GM03348 (cell line): ENCODE data around the gene DGKZ.

Experiments
- DNase-seq: peaks from one replicate; pipeline ENCODE4 v3.0.0; 2012; ENCODE audit warnings: low spot score

Gene DGKZ

DNA sequence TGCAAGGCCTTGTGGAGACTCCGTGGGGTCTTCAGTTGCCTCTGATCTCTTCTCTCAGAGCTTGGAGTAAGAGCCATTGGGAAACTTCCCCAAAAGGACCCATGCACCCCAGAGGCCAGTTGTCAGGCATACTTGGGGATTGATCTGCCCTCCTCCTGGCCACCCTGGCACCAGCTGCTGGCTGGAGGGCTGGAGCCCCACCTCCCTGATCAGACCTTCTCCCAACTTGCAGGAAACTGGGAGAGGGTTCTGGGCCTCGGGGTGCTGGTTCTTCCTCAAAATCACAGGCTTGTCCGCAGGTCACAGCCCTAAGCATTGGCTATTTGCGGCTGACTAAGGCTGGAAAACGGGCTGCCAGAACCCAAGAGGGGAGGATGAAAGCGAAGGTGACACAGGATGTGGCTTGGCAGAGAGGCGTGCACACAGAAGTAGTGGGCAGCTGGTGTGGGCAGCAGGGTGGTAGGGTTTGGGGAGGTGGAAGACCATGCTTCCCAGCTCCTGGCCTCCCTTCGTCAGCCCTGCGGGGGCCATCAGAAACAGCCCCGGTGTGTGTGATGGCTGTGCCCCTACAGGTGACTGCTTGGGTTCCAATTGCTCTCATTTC, 1.3 kb upstream of the DGKZ start:
- DNase-seq = no peak

DNA sequence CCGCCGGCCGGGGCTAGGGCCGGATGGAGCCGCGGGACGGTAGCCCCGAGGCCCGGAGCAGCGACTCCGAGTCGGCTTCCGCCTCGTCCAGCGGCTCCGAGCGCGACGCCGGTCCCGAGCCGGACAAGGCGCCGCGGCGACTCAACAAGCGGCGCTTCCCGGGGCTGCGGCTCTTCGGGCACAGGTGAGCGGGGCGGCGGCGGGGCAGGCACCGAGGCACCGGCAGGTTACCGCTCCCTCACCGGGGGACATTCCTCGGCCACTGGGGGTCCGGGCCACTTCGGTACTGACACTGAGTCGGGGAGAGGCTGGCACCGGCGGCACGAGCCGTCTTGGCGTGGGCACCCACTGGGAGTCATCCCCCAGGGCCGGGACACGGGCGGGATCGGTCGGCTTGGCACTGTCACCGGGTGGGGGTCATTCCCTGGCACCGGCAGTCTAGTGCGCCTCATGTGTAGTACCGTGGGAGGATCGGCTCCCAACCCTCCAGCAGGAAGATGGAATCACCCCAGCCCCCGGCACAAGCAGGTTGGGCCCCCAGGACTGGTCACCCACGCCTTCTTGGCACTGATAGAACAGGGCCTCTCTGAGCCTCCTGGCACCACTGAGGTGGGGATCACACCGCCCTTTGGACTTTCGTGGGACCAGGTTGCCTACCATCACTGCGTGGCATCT, 511 bp downstream of the DGKZ start:
- peak; percentile 49 for DNase-seq

DNA sequence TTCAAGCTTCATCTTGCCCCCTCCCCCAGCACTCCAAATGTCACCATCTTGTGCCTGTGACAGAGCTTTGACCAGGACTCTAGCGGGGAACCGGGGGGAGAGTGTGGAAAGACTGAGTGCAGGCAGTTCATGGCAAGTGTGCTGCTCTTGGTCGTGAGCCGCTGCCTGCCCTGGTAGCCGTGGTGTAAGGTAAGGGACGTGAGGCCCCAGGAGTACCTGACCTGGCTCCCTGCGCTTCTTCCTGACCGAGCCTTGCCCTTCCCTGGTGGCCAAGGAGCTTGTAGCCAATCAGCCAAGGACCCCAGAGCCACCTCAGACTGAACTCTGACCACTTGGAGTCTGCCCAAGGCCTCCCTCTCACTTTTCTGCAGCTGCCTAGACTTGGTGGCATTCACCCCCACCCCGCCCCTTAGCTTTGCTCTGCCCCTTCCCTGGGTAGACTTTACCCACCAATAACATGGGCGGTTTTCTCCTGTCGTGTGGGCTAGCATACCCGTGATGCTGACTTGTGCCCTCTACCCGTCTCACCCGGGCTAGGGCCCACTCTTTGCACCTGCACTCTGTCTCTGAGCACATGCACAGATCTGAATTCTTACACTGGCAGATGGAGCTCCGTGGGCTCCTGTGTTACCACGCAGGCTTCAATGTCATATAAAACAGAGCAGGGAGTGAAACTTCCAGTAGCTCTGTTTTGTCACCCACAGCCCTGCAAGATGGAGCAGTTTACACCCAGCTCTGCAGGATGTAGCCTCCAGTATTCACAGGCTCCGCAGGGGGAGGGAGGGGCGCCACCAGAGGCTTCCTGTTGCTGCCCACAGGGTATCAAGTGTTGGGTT, 1.5 kb downstream of the DGKZ start:
- no peak for DNase-seq

DNA sequence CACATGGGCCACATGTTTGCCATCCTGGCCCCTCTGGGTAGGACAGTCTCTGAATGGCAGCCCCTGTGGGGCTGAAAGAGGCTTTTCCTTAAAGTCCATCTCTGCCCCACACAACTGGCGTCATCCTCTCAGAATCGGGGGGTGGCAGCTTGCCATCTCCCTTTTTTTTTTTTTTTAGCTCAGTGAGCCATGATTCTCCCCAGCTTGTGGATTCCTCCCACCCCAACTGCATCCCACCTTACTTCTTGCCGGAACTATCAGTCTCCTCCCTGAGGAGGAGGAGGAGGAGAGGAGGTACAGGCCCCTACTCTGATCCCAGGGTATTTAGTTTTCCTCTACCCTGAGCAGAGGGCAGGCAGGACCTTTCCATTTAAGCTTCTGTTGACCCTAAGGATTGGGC, 3.4 kb downstream of the DGKZ start:
- no peak for DNase-seq

DNA sequence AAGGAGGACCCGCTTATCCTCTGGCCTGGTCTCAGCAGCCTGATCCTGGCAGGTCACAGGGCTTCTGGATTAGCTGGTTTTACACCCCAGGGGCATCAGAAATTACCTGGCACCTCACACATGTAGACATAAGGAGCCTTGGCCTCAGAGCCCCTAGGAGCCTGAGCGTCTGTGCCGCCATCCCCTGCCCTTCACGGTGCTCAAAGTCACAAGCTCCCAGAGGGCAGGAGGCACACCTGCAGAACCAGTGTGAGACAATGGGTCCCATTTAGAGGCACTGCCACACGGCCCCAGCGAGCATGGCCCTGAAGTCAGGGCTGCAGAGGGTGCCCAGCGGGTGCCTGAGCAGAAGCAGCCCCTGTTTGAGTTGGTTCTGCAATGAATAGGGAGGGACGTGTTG, 3.9 kb downstream of the DGKZ start:
- DNase-seq = no peak

DNA sequence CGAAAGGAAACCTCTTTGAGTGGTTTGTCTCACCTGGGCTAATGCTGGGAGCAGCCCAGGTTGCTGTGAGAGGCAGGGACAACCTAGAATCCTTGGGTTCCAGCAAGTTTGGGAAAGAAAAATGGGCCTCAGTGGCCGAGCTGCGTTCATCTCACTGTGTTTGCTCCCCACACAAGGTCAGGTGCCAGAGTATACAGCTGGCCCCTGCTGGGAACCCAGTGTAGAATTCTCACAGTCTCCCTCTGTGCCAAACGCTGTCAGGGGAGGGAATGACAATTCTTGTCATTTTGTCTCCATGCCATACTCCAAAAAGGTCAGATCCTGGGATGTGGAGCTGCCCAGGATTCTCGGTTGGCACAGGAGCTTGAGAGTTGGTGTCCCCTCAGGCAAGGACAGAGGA, 4.3 kb downstream of the DGKZ start:
- DNase-seq = no peak

DNA sequence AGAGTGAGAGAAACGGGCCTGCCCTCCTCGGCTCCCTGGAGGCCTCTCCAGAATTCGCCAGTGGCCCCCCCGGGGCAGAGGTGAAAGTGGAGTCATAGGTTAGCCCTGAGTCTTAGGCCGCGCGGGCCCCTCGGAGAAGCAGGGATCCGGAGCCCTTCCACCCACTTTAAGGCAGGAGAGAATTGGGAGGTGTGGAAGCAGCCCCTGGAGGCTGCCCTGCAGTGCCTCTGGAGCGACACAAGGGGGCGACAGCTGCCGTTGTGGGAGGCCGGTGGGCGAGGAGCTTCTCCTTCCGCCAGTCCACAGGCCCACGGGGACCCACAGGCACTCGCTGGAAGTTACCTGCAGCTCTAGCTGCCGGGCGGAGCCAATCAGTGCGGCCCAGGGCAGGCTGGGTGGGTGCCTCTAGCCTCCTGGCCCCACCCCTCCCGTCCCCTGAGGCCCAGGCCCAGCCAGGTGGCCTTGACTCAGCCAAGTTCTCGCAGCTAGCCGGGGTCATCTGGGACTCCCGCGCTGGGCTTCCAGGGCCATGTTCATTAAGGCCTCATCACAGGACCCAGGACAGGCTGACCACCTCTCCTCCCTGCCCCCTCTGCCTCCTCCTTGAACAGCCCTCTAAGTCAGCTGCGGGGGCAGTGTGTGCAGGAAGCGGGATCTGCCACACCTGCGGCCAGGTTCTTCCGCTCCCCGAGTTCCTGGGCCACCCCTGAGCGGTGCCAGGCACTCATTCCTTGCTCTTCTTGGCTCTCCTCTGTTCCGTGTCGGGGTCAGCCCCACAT, 5.0 kb downstream of the DGKZ start:
- peak; percentile 73 for DNase-seq

DNA sequence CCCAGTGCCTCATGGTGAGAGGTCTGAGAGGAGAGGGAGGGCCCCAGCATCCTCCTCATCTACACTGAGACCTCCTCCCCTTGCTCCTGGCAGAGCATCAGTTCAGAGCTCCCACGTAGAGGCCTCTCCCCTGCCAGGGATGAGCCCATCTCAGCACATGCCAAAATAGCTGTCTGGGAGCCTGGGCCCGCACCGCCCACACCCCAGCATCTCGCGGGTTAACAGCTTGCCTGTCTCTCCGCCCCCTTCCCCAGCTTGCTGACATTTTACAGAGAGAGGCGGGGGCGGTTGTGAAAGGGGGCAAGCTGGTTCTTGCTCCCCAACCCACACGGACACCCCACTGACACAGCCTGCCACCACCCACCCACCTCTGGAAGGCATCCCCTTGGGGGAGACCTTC, 6.4 kb downstream of the DGKZ start:
- DNase-seq = peak; percentile 42

DNA sequence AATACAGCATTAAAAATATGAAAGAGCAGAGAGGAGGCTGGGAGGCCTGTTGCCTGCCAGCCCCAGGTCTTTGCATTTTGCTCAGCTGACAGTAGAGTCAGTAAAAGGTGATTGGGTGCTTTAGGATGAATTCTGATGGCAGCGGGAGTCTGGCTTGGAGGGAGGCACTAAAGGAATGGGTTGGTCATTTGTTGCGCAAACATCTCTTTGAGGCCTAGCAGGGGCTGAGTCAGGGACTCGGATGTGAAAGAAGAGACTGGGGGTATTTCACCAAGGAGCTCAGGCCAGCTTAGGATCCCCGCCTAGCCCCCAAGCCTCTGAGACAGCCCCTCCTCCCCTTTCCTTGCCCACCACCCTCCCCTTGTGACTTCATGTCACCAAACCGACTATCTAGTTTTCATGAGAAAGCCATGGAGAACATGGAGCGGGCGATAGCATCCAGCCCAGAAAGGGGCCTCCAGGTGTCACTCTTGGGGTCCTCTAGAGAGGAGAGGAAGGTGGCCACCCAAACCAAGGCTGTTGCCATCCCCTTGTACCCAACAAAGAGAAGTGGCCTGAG, 9.7 kb downstream of the DGKZ start:
- peak; percentile 45 for DNase-seq

DNA sequence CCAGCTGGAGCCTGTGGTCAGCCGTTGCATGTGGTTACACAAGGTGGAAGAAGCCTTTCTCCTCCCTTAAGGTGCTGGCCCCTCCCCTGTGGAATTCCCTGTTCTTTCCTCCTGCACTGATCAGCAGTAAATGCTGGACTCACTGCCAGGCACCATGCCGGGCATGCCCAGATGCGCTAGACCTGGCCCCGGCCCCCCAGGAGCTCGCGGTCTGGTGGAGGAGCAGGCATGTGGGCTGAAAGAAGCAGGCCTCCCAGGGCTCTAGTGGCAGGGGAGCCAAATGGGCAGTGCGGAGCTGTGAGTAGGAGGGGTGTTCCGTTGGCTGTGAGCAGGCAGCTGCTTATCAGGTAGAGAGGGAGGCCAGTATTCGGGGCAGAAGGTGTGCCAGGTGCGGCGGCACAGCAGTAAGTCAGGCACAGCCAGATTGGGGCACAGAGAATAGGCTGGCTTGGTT, 10.2 kb downstream of the DGKZ start:
- no peak for DNase-seq

DNA sequence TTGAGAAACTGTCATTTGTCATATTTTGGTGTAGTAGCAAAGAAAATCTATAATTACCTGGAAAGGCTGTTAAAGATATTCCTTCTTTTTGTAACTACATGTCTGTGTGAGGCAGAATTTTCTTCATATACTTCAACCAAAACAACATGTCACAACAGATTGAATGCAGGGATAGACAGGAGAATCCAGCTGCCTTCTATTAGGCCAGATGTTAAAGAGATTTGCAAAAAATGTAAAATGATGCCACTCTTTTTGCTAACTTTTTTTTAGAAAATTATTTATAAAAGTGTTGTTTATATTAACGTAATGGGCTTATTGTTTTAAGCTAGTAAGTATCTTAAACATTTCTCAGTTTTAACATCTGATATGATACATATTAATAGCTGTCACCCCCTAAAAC, 12.7 kb downstream of the DGKZ start:
- DNase-seq = no peak

DNA sequence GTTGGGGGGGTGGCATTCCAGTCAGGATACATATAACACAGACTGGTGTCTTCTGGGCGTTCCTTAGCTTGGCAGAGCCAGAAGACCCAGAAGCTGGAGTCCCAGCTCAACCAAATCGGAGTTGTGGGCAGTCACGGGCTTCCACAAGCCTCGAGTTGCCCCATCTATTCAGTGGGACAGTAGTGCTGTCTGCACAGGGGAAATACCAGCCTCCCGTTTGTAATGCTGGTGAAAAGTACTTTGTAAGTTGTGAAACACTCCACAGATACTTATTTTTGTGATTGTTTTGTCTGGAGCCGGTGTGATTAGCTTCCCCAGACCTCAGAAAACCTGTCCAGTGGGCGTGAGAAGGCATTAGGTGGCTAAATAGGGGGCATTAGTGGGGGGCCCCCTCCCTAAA, 13.6 kb downstream of the DGKZ start:
- no peak for DNase-seq

DNA sequence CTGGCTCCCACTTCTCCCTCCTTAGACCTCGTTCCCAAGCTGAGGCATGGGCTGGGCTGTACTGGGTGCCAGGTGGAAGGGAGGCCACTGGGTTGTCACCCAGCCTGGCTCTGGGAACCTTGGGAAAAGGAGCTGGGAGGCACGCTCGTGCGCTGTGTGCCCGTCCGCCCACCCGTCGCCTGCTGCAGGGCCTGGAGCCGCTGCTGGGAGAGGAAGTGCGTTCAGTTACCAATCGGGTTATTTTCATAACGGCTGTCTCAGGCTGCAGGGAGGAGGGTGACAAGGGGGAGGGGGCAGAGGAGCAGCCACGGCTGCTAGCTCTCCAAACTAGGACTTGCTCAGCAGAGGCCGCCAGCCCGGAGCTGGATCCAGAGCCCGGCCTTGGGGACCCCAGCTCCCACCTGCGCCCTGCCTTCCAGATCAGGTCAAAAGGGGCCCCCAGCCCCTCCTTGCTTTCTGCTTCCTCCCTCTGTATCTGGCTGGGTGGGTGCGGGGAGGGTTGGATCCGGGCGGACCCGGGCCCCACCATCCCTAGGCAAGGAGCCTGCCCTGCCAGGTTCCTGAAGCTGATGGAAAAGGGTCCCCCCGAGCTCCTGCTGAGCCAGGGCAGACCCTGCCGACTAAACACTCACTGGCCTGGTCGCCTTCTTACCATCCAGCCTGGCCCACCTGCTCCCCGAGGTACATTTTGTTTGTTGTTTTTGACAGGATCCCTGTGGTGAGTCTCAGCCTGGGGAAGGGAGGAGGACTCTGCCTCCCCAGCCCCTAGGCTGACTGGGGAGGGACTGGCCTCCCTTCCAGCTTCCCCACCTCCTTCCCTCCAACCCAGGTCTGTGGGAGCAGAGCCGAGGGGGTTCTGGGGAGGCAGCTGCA, 14.3 kb downstream of the DGKZ start:
- peak; percentile 81 for DNase-seq

DNA sequence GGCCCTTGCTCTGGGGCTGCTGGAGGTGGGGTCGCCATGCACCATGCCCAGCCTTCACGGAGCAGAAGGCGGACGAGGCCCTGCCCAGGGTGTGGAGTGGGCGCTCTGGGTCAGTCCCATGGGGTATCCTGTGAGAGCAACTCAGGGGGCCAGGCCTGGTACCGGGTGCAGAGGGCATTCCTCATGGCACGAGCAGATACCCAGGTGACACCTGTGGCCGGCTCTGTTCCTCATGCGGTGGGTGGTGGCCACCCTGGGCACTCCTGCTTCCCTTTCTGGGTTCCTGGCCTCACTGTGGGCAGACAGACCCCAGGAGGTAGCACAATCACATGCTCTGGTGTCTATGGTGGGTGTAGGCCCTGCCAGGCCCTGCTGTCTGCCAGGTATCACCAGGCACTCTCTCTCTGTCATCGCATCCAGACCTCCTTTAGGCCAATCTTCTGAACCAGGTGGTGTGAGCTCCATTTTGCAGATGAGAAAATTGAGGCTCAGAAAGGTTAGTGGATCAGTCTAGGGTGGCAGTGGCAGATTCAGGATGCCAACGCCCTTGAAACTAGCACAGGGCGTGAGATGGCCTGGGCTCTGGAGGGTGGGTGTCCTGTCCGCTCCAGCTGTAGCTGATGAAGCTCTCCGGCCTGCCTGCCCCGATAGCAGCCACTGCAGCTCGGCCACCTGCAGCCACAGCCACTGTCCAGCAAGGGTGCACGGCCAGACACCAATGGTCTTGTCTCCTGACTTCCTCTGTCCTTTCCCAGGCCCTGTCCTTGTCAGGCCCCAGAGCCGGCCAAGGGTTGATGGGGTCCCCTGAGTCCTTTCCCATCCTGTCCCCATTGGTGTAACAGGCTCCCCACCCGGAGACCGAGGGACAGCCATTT, 15.1 kb downstream of the DGKZ start:
- DNase-seq = no peak

DNA sequence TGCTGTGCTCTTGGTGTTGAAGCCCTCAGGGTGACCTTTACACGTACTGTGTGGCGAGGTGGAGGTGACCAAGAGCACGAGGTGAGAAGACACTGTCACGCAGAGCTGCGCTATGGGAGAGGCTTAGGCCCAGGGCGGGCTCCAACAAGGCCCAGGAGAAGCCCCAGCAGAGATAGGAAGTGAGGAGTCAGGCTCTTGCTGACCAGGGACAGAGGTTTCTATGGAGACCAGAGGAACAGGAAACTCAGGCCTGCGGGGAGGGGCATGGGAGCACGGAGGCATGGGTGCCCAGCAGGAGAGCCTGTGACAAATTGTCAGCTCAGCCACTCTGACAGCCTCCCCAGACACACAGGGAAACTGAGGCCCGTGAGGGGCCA, 15.8 kb downstream of the DGKZ start:
- DNase-seq = no peak

DNA sequence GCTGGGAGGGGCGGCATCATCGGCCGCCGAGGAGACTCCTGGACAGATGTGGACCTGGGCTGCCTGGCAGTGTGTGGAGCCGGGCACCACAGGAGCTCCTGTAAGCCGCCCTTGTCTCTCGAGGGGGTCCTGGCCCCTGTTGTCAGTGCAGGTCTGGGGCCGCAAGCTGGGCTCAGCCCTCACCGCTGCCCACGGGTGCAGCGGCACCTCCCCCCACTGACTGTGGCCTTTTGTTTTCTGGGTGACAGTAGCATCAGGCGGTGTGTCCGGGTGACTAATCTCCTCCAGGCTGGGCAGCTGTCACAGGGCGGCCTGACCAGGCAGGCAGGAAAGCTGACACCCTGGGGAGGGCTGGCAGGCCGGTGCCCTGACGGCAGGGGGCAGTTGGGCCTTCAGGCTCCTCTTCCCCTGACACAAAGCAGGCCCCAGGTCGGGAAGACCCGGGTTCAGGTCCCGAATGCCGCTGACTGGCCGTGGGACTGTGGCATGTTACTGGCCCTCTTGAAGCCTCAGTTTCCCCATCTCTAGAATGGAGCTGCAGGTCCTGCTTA, 16.3 kb downstream of the DGKZ start:
- no peak for DNase-seq

DNA sequence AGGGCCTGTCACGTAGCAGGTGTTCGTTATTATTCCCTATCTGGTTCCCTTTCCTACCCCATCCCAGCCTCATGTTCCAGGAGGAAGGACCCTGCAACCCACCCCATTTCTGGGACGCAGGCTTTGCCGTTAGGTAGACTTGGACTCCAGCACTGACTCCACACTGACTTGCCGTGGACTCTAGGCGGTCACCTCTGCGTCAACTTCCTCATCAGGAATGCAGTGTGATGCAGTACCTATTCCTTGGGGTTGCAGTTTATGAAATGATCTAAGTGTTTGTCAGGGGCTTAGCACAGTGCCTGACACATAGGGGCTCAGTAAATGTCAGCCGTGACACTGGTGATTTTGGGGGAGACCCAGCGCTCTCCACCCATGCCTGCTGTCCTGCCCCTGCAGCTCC, 16.8 kb downstream of the DGKZ start:
- DNase-seq = no peak

DNA sequence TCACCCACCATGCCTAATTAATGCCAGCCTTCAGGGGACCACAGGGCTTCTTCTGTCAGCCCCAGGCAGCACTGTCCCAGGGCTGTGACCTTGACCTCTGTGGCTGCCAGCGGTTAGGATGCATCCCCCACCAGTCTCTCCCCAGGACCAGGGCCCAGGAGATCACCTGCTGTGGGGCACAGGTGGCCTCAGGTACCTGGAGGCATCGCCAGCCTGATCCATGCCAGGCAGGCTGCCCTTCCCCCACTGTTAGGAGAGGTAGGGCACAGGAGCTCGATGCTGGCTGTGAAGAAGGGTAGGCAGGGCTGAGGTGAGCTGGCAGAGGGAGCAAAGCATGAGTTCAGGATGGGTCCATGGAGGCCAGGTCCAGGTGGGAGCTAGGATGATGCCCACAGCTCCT, 17.5 kb downstream of the DGKZ start:
- no peak for DNase-seq

DNA sequence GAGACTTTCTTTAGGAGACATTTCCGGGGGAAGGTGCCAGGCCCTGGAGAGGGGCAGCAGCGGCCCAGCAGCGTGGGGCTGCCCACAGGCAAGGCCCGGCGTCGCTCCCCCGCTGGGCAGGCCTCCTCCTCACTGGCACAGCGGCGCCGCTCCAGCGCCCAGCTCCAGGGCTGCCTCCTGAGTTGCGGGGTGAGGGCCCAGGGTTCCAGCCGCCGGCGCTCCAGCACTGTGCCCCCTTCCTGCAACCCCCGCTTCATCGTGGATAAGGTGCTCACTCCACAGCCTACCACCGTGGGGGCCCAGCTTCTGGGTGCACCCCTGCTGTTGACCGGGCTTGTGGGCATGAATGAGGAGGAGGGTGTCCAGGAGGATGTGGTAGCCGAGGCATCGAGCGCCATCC, 19.0 kb downstream of the DGKZ start:
- no peak for DNase-seq

DNA sequence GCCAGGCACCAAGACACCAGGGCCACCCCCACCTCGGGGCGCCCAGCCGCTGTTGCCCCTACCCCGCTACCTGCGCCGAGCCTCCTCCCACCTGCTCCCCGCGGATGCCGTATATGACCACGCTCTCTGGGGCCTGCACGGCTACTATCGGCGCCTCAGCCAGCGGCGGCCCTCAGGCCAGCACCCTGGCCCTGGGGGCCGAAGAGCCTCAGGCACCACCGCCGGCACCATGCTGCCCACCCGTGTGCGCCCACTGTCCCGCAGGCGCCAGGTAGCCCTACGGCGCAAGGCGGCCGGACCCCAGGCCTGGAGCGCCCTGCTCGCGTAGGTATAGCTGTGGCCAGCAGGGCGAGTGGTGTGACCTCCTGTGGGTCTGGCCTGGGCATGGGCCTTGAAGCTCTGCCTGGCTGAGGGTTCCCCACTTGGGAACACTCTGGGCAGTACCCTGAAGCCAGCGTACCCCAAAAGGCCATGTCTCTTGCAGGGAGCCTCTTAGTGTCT, 19.4 kb downstream of the DGKZ start:
- DNase-seq = no peak
